Islet precursor cell (in vitro differentiated cells): ENCODE results near the gene ATP8B3.
A peak's percentile ranks its signal among the peaks of the same experiment; 100 is the strongest.

Source experiments
- DNase-seq: peaks from one replicate; pipeline ENCODE4 v3.0.0-alpha.2; 2018

Gene ATP8B3

DNA sequence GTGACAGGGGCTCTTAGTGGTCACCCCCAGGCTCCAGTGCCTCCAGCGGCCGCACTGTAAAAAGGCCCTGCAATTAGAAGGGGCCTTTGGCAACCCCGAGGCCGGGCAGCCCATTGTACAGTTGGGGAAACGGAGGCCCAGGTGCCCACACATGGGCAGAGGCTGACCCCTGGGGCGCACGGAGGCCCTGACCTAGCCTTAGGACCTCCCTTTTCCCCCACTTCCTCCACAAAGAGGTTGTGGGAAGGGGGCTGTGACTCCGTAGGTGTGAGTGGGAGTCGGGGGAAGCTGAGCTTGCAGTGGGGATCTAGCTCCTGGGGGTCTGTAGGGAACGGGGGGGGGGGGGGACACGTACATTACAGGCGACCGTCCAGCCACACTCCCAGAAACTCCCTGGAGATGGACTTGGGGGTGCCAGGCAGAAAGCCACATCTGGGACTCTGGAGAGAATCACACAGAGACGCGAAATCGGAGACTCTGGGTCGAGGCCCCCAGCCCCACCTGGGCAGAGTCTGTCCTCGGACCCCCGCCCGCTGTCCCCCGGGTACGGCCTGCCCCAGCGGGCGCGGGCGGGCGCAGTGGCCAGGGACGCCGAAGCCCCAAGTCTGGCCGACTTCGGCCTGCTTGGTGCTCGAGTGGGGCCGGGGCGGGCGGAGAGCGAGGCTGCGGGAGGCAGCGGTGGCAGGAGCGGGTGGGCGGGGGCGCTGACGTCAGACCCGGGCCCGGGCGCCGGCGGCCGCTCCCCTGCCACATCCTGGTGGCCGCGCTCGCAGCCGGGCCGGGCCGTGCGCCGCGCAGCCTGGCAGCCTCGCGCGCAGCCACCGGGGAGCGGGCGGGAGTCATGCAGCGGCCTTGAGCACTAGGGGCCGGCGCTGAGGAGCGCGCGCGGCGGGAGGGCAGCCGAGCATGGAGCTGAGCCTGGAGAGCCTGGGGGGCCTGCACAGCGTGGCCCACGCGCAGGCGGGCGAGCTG lies 59.0 kb downstream of the ATP8B3 start, which contains the start of gene ONECUT3:
Gene ONECUT3 (plus strand): TSS at position 750 of the 972 bp plus-strand sequence. CDS start 157 bp downstream, at position 907.
- DNase-seq, result no peak

- no peak for DNase-seq
Measured at GRCh38 chr19:1752009-1752756, 59.9 kb downstream of the ATP8B3 start.

DNA sequence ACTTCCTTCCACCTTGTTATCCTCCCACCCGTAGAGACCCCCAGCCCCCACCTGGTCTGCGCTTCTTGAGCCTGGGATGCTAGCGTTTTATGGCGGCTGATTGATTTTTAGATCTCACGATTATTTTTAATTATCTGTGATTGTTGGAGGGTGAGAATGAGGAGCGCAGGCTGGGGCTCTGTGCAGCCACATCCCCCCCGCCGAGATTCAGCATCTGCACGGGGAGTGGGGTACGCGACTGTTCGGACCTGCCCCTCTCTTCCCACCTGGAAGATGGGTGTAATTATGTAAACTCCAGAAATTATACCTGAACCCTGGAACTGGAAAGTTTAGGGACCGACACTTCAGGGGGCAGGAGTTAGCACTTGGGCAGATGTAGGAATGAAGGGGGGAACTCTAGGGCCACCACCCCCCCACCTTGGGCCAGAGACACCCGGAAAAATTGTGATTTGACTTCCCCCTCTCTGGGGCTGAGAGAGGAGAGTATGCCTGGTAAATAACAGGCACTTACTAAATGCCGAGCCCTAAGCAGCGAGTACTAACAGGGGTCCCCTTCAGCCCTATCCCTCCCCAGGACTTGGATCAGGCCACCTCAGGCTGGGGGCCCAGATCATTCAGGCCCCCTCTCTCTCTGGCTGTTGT lies 60.6 kb downstream of the ATP8B3 start:
- DNase-seq, result no peak

- no peak for DNase-seq
Measured at GRCh38 chr19:1750343-1751021, 61.6 kb downstream of the ATP8B3 start.

- DNase-seq, result no peak
Measured at GRCh38 chr19:1749373-1750342, 62.4 kb downstream of the ATP8B3 start.

DNA sequence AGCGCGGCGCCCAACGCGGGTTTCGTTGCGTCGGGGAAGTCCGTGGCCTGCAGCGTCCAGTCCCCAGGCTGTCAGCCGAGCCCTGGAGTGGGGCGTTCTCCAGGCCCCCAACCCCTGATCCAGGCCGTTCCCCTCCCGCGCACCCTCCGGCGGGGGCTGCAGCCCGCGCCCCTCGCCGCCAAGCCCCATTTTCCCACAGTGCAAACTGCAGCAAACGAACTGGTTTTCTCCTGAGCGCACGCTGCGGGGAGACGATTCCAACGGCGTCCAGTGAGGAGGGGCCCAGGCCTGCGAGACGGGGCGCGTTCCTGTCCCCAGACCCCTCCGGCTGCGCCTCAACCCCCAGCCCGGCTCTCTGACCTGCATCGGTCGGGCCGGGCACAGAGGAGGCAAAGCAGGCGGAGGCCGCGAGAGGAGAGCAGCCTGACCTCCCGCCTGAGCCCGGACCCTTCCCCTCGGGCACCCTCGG lies 63.2 kb downstream of the ATP8B3 start:
- DNase-seq, result no peak

GRCh38 chr19:1748115-1748872 lies 63.8 kb downstream of the ATP8B3 start:
- DNase-seq, result no peak

- DNase-seq, result peak; percentile 84
Measured at GRCh38 chr19:1747285-1748114, 64.6 kb downstream of the ATP8B3 start.

DNA sequence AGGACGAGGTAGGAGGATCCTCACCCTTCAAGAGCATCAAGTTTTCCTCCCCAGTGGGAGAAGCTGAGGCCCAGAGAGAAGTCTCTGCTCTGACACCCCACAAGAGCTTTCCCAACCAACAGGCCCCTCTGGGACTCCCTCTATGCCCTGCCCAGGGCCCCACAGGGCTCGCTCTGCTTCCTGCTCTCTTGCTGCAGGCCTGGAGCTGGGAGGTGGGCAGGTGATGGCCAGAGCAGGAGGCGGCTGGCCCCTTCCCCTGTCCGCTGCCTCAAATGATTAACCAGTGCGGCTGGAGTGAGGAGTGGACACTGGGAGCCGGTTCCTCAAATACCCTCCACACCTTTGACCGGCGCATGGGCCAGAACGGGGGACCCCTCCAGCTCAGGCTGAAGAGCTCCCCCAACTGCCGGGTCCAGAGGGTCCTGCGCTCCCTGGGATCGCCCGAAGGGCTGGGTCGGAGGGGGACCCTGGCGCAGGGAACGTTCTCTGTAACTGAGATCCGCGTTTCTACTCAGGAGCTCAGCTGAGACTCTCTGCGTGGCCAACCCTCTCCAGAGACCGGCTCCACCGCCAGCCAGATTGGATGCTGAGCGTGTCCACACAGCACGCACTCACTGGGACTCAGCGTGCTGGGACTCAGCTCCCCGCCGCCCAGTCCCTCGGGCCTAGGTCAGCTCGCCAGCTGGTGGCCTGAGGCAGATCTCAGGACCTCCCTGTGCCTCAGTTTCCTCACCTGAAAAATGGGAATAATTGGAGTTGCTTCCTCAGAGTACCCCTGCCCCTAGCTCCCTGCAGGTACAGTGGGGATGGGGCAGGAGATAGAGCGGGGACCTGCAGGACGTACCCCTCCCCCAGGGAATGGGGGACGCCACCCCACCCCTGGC lies 65.4 kb downstream of the ATP8B3 start:
- DNase-seq, result no peak

DNA sequence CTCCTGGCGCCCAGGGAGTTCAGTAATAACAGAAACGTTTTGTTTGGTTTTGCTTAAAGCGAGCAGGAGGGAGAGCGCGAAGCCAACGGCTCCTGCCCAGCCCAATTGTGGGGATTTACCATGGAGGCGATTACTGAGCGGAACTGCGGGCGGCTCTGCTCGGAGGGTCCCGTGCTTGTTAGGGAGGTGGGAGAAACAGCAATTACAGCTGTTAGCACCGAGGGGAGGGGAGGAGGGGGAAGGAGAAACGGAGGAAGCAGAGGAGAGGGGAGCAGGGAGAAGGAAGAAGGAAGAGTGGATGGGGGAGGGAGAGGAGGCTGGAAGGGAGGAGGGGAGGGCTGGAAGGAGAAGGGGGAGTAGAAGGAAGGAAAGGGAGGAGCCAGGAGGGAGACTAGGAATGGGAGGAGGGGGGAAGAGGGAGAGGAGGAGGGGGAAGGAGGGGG lies 66.5 kb downstream of the ATP8B3 start:
- DNase-seq, result no peak

GRCh38 chr19:1744822-1745563 lies 67.1 kb downstream of the ATP8B3 start:
- no peak for DNase-seq

DNA sequence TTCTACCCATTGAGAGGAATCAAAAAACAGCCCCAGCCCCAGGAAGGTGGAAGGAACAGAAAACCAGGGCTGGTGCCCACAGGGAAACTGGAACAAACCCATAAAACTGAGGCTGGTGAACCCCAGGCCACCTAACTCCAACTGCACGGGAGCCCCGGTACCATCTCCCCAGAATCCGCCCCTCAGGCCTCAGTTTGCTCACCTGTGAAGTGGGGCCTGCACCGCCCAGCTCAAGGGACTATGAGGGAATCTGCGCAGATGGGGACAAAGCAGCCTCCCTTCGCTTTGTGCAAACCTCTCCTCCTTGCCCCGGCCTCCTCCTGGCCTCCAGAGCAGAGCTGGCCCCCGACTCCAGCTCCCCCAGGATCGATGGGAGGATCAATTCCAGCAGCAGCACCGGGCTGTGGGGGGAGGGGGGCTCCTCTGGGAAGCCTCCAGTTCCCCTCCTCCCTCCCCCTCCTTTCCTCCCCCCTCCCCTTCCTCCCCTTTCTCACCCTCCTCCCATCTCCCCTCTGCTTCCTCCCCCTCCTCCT lies 67.9 kb downstream of the ATP8B3 start:
- no peak for DNase-seq

DNA sequence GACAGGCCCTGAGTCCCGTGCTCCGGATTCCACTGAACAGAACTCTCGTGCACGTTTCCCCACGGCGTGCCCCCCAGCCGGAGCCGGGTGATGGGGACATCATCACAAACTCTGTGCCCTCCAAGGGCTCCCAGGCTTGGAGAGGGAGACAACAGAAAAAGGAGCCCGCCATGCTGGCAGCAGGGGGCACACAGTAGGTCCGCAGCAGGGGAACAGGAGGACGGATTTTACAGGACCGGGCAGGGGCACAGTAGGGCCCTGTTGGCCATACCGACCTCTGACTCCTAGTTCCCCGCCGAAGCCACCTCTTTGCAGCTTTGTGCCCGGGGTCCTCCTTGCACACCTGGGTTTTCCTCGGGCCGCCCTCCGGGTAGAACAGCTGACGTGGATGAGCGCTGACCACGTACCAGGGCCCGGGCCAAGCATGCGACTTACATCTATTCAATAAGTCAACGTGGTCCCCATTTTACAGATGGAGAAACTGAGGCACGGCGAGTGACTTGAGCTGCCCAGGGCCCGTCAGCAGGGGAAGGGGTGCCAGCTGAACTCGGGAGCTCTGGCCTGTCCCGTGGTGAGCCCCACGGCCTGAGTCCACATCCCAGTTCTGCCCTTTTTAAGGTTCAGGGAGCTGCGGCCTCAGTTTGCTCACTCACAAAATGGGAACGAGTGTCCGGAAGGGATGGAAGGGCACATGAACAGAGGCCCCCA lies 68.9 kb downstream of the ATP8B3 start:
- no peak for DNase-seq

- DNase-seq, result no peak
Measured at GRCh38 chr19:1739960-1740629, 72.0 kb downstream of the ATP8B3 start.

- DNase-seq, result no peak
Measured at GRCh38 chr19:1736927-1737326, 75.1 kb downstream of the ATP8B3 start.

GRCh38 chr19:1736280-1736679 lies 75.8 kb downstream of the ATP8B3 start:
- DNase-seq, result no peak
